Astrocyte (in vitro differentiated cells and primary cell): ENCODE data around the gene FAM222A. TPM values are rescaled to one million over a fixed set of nuclear protein-coding genes. Genes with fewer than 3 reads are reported as not detected.

ENCODE experiments used
- DNase-seq: peaks from one replicate; pipeline ENCODE4 v3.0.0-alpha.2; 2010; ENCODE audit warnings: low read depth
- FAIRE-seq: peaks from 2 replicates; lab custom pipeline; 2011; peaks lifted over from hg19 to GRCh38; lab: Jason Lieb, UNC
- H2AFZ ChIP-seq: 2 replicates; pipeline ENCODE4 v1.6.0; 2012; ENCODE audit warnings: low read depth, low read length, inconsistent platforms
- H3K27ac ChIP-seq: 2 replicates; pipeline ENCODE4 v1.5.1; 2011; ENCODE audit warnings: low read depth, low read length, inconsistent platforms
- H3K27me3 ChIP-seq: 2 replicates; pipeline ENCODE4 v1.6.0; 2011; ENCODE audit warnings: low read length, inconsistent platforms; ENCODE audit not compliant: insufficient read depth
- H3K36me3 ChIP-seq: 2 replicates; pipeline ENCODE4 v1.5.1; 2011; ENCODE audit warnings: low read length, inconsistent platforms; ENCODE audit not compliant: insufficient read depth
- H3K4me1 ChIP-seq: 2 replicates; pipeline ENCODE4 v1.5.1; 2011; ENCODE audit warnings: low read length, inconsistent platforms; ENCODE audit not compliant: insufficient read depth
- H3K4me2 ChIP-seq: 2 replicates; pipeline ENCODE4 v1.6.0; 2012; ENCODE audit warnings: low read length, inconsistent platforms
- H3K4me3 ChIP-seq: 2 replicates; pipeline ENCODE4 v1.5.1; 2011; ENCODE audit warnings: low read depth, mild to moderate bottlenecking, low read length, inconsistent platforms; ENCODE audit not compliant: insufficient read depth
- H3K79me2 ChIP-seq: 2 replicates; pipeline ENCODE4 v1.6.0; 2012; ENCODE audit warnings: mild to moderate bottlenecking, low read length, inconsistent platforms; ENCODE audit not compliant: insufficient read depth
- H3K9ac ChIP-seq: 2 replicates; pipeline ENCODE4 v1.6.0; 2012; ENCODE audit warnings: mild to moderate bottlenecking, low read length, inconsistent platforms
- H3K9me3 ChIP-seq: 2 replicates; pipeline ENCODE4 v1.5.1; 2012; ENCODE audit warnings: low read depth, mild to moderate bottlenecking, low read length, inconsistent platforms; ENCODE audit not compliant: insufficient read depth
- H4K20me1 ChIP-seq: 2 replicates; pipeline ENCODE4 v1.6.0; 2012; ENCODE audit warnings: low read length, inconsistent platforms; ENCODE audit not compliant: insufficient read depth
- H3K27ac Mint-ChIP-seq: one replicate; pipeline ENCODE4 v1.8.0; 2021; ENCODE audit warnings: mild to moderate bottlenecking, mixed read lengths; ENCODE audit not compliant: unreplicated experiment
- H3K27me3 Mint-ChIP-seq: one replicate; pipeline ENCODE4 v1.8.0; 2021; ENCODE audit warnings: low read depth, mixed read lengths; ENCODE audit not compliant: unreplicated experiment
- H3K36me3 Mint-ChIP-seq: one replicate; pipeline ENCODE4 v1.8.0; 2021; ENCODE audit warnings: low read depth, mixed read lengths; ENCODE audit not compliant: unreplicated experiment
- H3K4me1 Mint-ChIP-seq: one replicate; pipeline ENCODE4 v1.8.0; 2021; ENCODE audit warnings: low read depth, mixed read lengths; ENCODE audit not compliant: unreplicated experiment
- H3K4me3 Mint-ChIP-seq: one replicate; pipeline ENCODE4 v1.8.0; 2021; ENCODE audit warnings: mild to moderate bottlenecking, moderate library complexity, mixed read lengths; ENCODE audit not compliant: unreplicated experiment
- H3K9me3 Mint-ChIP-seq: one replicate; pipeline ENCODE4 v1.8.0; 2021; ENCODE audit warnings: mild to moderate bottlenecking, mixed read lengths; ENCODE audit not compliant: unreplicated experiment
- CTCF ChIP-seq: IDR thresholded peaks from 2 replicates; pipeline ENCODE4 v1.5.1; 2011; ENCODE audit warnings: low read depth, mild to moderate bottlenecking, inconsistent platforms, low read length, moderate library complexity; ENCODE audit not compliant: insufficient read depth
- EZH2 ChIP-seq: IDR thresholded peaks from 2 replicates; pipeline ENCODE4 v1.6.1; 2012; ENCODE audit warnings: mild to moderate bottlenecking, low read length, inconsistent platforms; ENCODE audit not compliant: insufficient read depth
- total RNA-seq: library from RNA; stranded (reverse); gene quantifications from 2 replicates; pipeline ENCODE4 v1.2.1, GENCODE V29; 2021

Gene FAM222A
- total RNA-seq, 1 donor from 2014 or later: 1.2 TPM

- Mint-ChIP-seq H3K27me3 (no peaks in the 10 kb centered on the region), H3K9me3 (no peaks in the 10 kb centered on the region), H3K4me1 (no peaks in the 10 kb centered on the region), H3K4me3 (no peak overlapping the region), H3K27ac (no peak overlapping the region), H3K36me3 (no peaks in the 10 kb centered on the region)
- Histone ChIP-seq H3K79me2 (no peaks in the 10 kb centered on the region), H3K9me3 (no peaks in the 10 kb centered on the region), H3K4me3 (no peak overlapping the region), H3K36me3 (no peaks in the 10 kb centered on the region), H3K4me1 (no peaks in the 10 kb centered on the region), H3K4me2 (no peak overlapping the region), H3K27me3 (no peaks in the 10 kb centered on the region), H2AFZ (no peak overlapping the region), H3K27ac (no peak overlapping the region), H3K9ac (no peak overlapping the region), H4K20me1 (peaks cover 11% of the 10 kb centered on the region)
- no peak for FAIRE-seq
- no peak for DNase-seq
- TF ChIP-seq EZH2 (no peak), CTCF (no peak)
These were observed 95.4 kb downstream of the FAM222A start for GRCh38 chr12:109808876-109809646.

DNA sequence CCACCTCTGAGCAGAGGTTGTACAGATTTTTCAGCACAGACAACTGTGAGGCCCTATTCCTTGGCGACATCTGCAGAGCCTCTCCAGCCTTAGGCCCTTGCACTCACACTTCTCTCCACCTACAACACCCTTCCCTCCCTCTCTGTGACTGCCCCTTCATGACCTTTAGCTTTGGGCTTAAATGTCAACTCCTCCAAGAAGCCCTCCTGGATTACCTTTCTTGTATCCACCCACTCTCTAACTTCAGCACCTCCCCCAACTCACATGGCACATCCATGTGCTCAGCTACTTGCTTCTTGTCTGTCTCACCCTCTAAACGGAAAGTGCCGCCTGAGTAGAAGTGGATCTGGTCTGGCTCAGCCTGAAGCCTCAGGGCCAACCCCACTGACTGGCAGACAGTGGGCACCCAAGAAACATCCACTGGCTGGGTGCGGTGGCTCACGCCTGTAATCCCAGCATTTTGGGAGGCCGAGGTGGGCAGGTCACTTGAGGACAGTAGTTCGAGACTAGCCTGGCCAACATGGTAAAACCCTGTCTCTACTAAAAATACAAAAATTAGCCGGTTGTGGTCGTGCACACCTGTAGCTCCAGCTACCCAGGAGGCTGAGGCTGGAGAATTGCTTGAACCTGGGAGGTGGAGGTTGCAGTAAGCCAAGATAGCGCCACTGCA lies 97.5 kb downstream of the FAM222A start:
- Histone ChIP-seq H2AFZ (no peak overlapping the region), H3K79me2 (no peaks in the 10 kb centered on the region), H4K20me1 (peaks cover 13% of the 10 kb centered on the region), H3K27me3 (no peaks in the 10 kb centered on the region), H3K4me3 (no peak overlapping the region), H3K4me1 (no peaks in the 10 kb centered on the region), H3K9me3 (no peaks in the 10 kb centered on the region), H3K9ac (no peak overlapping the region), H3K4me2 (no peak overlapping the region), H3K27ac (no peak overlapping the region), H3K36me3 (no peaks in the 10 kb centered on the region)
- Mint-ChIP-seq H3K4me3 (no peak overlapping the region), H3K36me3 (no peaks in the 10 kb centered on the region), H3K27ac (no peak overlapping the region), H3K27me3 (no peaks in the 10 kb centered on the region), H3K4me1 (no peaks in the 10 kb centered on the region), H3K9me3 (no peaks in the 10 kb centered on the region)
- FAIRE-seq (no peak), DNase-seq (no peak)
- no peak for TF ChIP-seq CTCF
- no peak for TF ChIP-seq EZH2

GRCh38 chr12:109811624-109811995 lies 98.0 kb downstream of the FAM222A start:
- H3K9me3 Mint-ChIP-seq: no peaks in the 10 kb centered on the region
- H3K4me1 Mint-ChIP-seq: no peaks in the 10 kb centered on the region
- no peaks in the 10 kb centered on the region for H3K36me3 ChIP-seq
- peaks cover 13% of the 10 kb centered on the region for H4K20me1 ChIP-seq
- no peaks in the 10 kb centered on the region for H3K79me2 ChIP-seq
- H3K4me3 ChIP-seq: no peak overlapping the region
- no peaks in the 10 kb centered on the region for H3K9me3 ChIP-seq
- no peaks in the 10 kb centered on the region for H3K4me1 ChIP-seq
- H3K27me3 Mint-ChIP-seq: no peaks in the 10 kb centered on the region
- H3K27ac ChIP-seq: no peak overlapping the region
- DNase-seq (no peak), FAIRE-seq (no peak)
- no peak for TF ChIP-seq CTCF
- no peak for TF ChIP-seq EZH2
- H3K4me3 Mint-ChIP-seq: no peak overlapping the region
- no peak overlapping the region for H3K9ac ChIP-seq
- no peaks in the 10 kb centered on the region for H3K27me3 ChIP-seq
- H3K4me2 ChIP-seq: no peak overlapping the region
- no peaks in the 10 kb centered on the region for H3K36me3 Mint-ChIP-seq
- no peak overlapping the region for H3K27ac Mint-ChIP-seq
- no peak overlapping the region for H2AFZ ChIP-seq
